Fibroblast of lung (primary cell): ENCODE data around the gene NMD3. TPM values are rescaled to one million over a fixed set of nuclear protein-coding genes. Genes with fewer than 3 reads are reported as not detected.
A peak's percentile ranks its signal among the peaks of the same experiment; 100 is the strongest.

ENCODE experiments used
- DNase-seq, 2 donors: peaks; one replicate each; pipeline versions ENCODE4 v3.0.0 to v3.0.0-alpha.2; 2010; ENCODE audit warnings: low read depth in 2 of 2
- H2AFZ ChIP-seq: 2 replicates; pipeline ENCODE4 v1.5.1; 2012; ENCODE audit warnings: low read length, control low read depth, inconsistent platforms
- H3K27ac ChIP-seq: 2 replicates; pipeline ENCODE4 v1.5.1; 2011; ENCODE audit warnings: low read length, control low read depth; ENCODE audit not compliant: insufficient read depth
- H3K27me3 ChIP-seq: 2 replicates; pipeline ENCODE4 v1.5.1; 2011; ENCODE audit warnings: mild to moderate bottlenecking, low read length; ENCODE audit not compliant: control insufficient read depth, insufficient read depth
- H3K36me3 ChIP-seq: 2 replicates; pipeline ENCODE4 v1.5.1; 2011; ENCODE audit warnings: low read length; ENCODE audit not compliant: control insufficient read depth, insufficient read depth
- H3K4me1 ChIP-seq: 2 replicates; pipeline ENCODE4 v1.5.1; 2011; ENCODE audit warnings: low read length; ENCODE audit not compliant: control insufficient read depth, insufficient read depth; ENCODE audit errors: extremely low read depth
- H3K4me2 ChIP-seq: 2 replicates; pipeline ENCODE4 v1.5.1; 2011; ENCODE audit warnings: low read length, control low read depth; ENCODE audit not compliant: insufficient read depth; ENCODE audit errors: extremely low read depth
- H3K4me3 ChIP-seq, 4 experiments: fragments of 200-600 bp in 1 of 4; sonication (generic) in 1 of 4; replicated peaks in 1 of 4; 2 replicates each; pipeline ENCODE4 v1.5.1; 2011 to 2016; ENCODE audit warnings: low read length in 4 of 4, low read depth in 3 of 4, mild to moderate bottlenecking in 3 of 4, control low read depth in 2 of 4, inconsistent platforms in 1 of 4, mixed read lengths in 1 of 4; ENCODE audit not compliant: insufficient read depth in 1 of 4; ENCODE audit errors: control extremely low read depth in 1 of 4
- H3K79me2 ChIP-seq: 2 replicates; pipeline ENCODE4 v1.5.1; 2012; ENCODE audit warnings: mild to moderate bottlenecking, low read length, inconsistent platforms; ENCODE audit not compliant: control insufficient read depth, insufficient read depth
- H3K9ac ChIP-seq: 2 replicates; pipeline ENCODE4 v1.5.1; 2011; ENCODE audit warnings: mild to moderate bottlenecking, low read length, control low read depth; ENCODE audit not compliant: insufficient read depth
- H3K9me3 ChIP-seq: 2 replicates; pipeline ENCODE4 v1.5.1; 2012; ENCODE audit warnings: low read depth, low read length; ENCODE audit not compliant: control insufficient read depth, insufficient read depth
- H4K20me1 ChIP-seq: 2 replicates; pipeline ENCODE4 v1.5.1; 2011; ENCODE audit warnings: low read length; ENCODE audit not compliant: control insufficient read depth, insufficient read depth; ENCODE audit errors: extremely low read depth
- CTCF ChIP-seq, 2 donors: IDR thresholded peaks in 1 of 2; conservative IDR thresholded peaks in 1 of 2; 1 replicate in 1 of 2; 2 replicates in 1 of 2; pipeline ENCODE4 v1.5.1; 2011 to 2012; ENCODE audit warnings: low read length in 2 of 2, control low read depth in 1 of 2, inconsistent platforms in 1 of 2, low read depth in 1 of 2, mild to moderate bottlenecking in 1 of 2
- EZH2 ChIP-seq: IDR thresholded peaks from 2 replicates; pipeline ENCODE4 v1.5.1; 2012; ENCODE audit warnings: low read length, control low read depth, mild to moderate bottlenecking; ENCODE audit errors: missing control alignments
- polyA plus RNA-seq, 2 donors: library from polyadenylated mRNA; depleted of rRNA in 1 of 2; stranded (reverse) in 1 of 2; unstranded in 1 of 2; fragments of >200 nt; gene quantifications; 2 replicates each; pipeline ENCODE4 v1.2.1, GENCODE V29; 2011 to 2012; ENCODE audit warnings: missing spikeins in 1 of 2
- total RNA-seq: library from RNA; depleted of rRNA; stranded (reverse); fragments of >200 nt; gene quantifications from 2 replicates; pipeline ENCODE4 v1.2.1, GENCODE V29; 2014

The NMD3 gene
- total and polyA plus RNA-seq, 2 donors (not counting 1 experiment from before 2014, with no cell fraction given), result 62.8 to 134 TPM

- DNase-seq, result peak in 1 of 2 donors; percentile 13
- Histone ChIP-seq H3K4me3 (no peak overlapping the region), H3K36me3 (no peaks in the 10 kb centered on the region)
Measured at GRCh38 chr3:161265916-161266571, 44.9 kb downstream of the NMD3 start.

GRCh38 chr3:161266731-161267150 lies 45.6 kb downstream of the NMD3 start:
- peaks cover 9% of the 10 kb centered on the region for H3K4me1 ChIP-seq
- no peak overlapping the region for H2AFZ ChIP-seq
- no peak overlapping the region for H3K9ac ChIP-seq
- no peaks in the 10 kb centered on the region for H3K9me3 ChIP-seq
- peak; percentile 76 to 87 for DNase-seq
- H3K4me2 ChIP-seq, result peak overlapping the region; percentile 49
- H3K27ac ChIP-seq, result peak overlapping the region; percentile 61
- H3K4me3 ChIP-seq, result no peak overlapping the region
- no peaks in the 10 kb centered on the region for H3K36me3 ChIP-seq
- TF ChIP-seq CTCF (conservative IDR thresholded peaks at IDR 0.05 in 1 of 2, IDR thresholded peaks at IDR 0.05 in 1 of 2; ENCODE audit: low read depth in 1 of 2, low read length in 2 of 2), result no peak
- no peak for TF ChIP-seq EZH2
- no peaks in the 10 kb centered on the region for H3K27me3 ChIP-seq
- no peaks in the 10 kb centered on the region for H3K79me2 ChIP-seq
- H4K20me1 ChIP-seq, result no peaks in the 10 kb centered on the region

More at GRCh38 chr3:161265916-161266571, 44.9 kb downstream of the NMD3 start:
- H3K4me1 ChIP-seq, result peaks cover 9% of the 10 kb centered on the region
- H3K9ac ChIP-seq, result no peak overlapping the region
- no peaks in the 10 kb centered on the region for H4K20me1 ChIP-seq
- H3K79me2 ChIP-seq, result no peaks in the 10 kb centered on the region
- H3K27ac ChIP-seq, result peak overlapping the region; percentile 73
- TF ChIP-seq EZH2 (no peak), CTCF (conservative IDR thresholded peaks at IDR 0.05 in 1 of 2, IDR thresholded peaks at IDR 0.05 in 1 of 2; ENCODE audit: low read depth in 1 of 2, low read length in 2 of 2) (no peak)
- H3K27me3 ChIP-seq, result no peaks in the 10 kb centered on the region
- no peak overlapping the region for H2AFZ ChIP-seq
- H3K9me3 ChIP-seq, result no peaks in the 10 kb centered on the region
- no peak overlapping the region for H3K4me2 ChIP-seq

- DNase-seq, result no peak
- Histone ChIP-seq H3K79me2 (no peaks in the 10 kb centered on the region), H3K27ac (no peak overlapping the region)
Measured at GRCh38 chr3:161267646-161268045, 46.5 kb downstream of the NMD3 start.

More at GRCh38 chr3:161267646-161268045, 46.5 kb downstream of the NMD3 start:
- H2AFZ ChIP-seq, result no peak overlapping the region
- no peaks in the 10 kb centered on the region for H4K20me1 ChIP-seq
- H3K4me2 ChIP-seq, result no peak overlapping the region
- no peaks in the 10 kb centered on the region for H3K27me3 ChIP-seq
- H3K4me1 ChIP-seq, result peaks cover 9% of the 10 kb centered on the region
- no peak overlapping the region for H3K9ac ChIP-seq
- no peak overlapping the region for H3K4me3 ChIP-seq
- H3K9me3 ChIP-seq, result no peaks in the 10 kb centered on the region
- TF ChIP-seq CTCF (conservative IDR thresholded peaks at IDR 0.05 in 1 of 2, IDR thresholded peaks at IDR 0.05 in 1 of 2; ENCODE audit: low read depth in 1 of 2, low read length in 2 of 2) (no peak), EZH2 (no peak)
- no peaks in the 10 kb centered on the region for H3K36me3 ChIP-seq
